Limb (tissue), 2 donors: Measurements from ENCODE around the gene MPP1.

Experiments
- DNase-seq, 2 donors: peaks; one replicate each; pipeline ENCODE4 v3.0.0-alpha.2; 2016; ENCODE audit errors: extremely low spot score in 2 of 2

MPP1 gene

GRCh38 chrX:154732421-154733065 lies 72.7 kb downstream of the MPP1 start:
- DNase-seq, result no peak

- no peak for DNase-seq
Measured at GRCh38 chrX:154731881-154732280, 73.4 kb downstream of the MPP1 start.

GRCh38 chrX:154731184-154731583 lies 74.1 kb downstream of the MPP1 start:
- no peak for DNase-seq

GRCh38 chrX:154730253-154730891 lies 74.9 kb downstream of the MPP1 start:
- DNase-seq, result peak in 1 of 2 donors; percentile 42

- no peak for DNase-seq
Measured at GRCh38 chrX:154729439-154729838, 75.8 kb downstream of the MPP1 start.
